ENCODE results near the gene SMIM15. TPM values are rescaled to one million over a fixed set of nuclear protein-coding genes. Genes with fewer than 3 reads are reported as not detected.

Gene SMIM15
- total and polyA plus RNA-seq, 2 of the 13 experiments (the other 11 are each of a cell fraction or from before 2014, with no cell fraction given) = 12.7 to 58.2 TPM

DNA sequence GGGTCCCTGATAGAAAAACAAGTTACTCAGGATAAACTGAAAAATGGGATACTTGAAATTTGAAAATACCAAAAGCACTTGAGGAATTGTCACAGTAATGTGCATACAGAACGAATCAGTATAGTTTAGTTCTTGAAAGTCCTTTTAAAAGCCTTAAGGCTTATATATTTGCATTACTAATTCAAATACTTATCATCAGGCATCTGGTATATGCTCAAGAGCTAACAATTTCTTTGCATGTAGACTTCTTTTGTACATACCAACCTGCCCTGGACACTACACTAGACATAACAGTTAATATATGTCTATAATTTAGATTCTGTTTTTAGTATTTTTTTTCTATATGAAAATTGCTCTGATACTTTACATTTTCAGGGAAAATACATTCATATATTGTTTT lies 43.2 kb downstream of the SMIM15 start:
- Histone ChIP-seq H3K79me2 (ENCODE audit: insufficient read depth, low read length) (no peaks in the 10 kb centered on the region), H3K9me3 (ENCODE audit: low read length) (no peaks in the 10 kb centered on the region), H3K4me3 (replicated peaks in 1 of 3; ENCODE audit: insufficient read depth in 1 of 3, low read depth in 2 of 3, low read length in 3 of 3) (no peak overlapping the region), H2AFZ (ENCODE audit: low read length) (no peak overlapping the region), H3K36me3 (replicated peaks in 1 of 2; ENCODE audit: control insufficient read depth in 1 of 2, insufficient read depth in 2 of 2, low read length in 2 of 2) (no peaks in the 10 kb centered on the region), H3K27me3 (ENCODE audit: control insufficient read depth in 1 of 2, insufficient read depth in 2 of 2, low read length in 2 of 2) (no peaks in the 10 kb centered on the region), H3K27ac (ENCODE audit: extremely low read length, insufficient read depth, low read length) (no peak overlapping the region), H4K20me1 (ENCODE audit: insufficient read depth, low read length) (no peaks in the 10 kb centered on the region), H3K4me2 (ENCODE audit: low read depth, low read length) (no peak overlapping the region), H3K4me1 (ENCODE audit: insufficient read depth, low read length) (peaks cover 8% of the 10 kb centered on the region; the same call in 1 of the 2 replicates), H3K9ac (ENCODE audit: insufficient read depth, low read depth, low read length) (no peak overlapping the region)
- BruUV-seq (replicated peaks) = no TSS peak
- POLR2A ChIA-PET = no interaction called here
- FAIRE-seq (no peak), ATAC-seq (no peak), DNase-seq (ENCODE audit: low spot score) (no peak)
- no peak for TF ChIP-seq RXRB (CRISPR knock-in tag; IDR thresholded peaks at IDR 0.05; ENCODE audit: borderline replicate concordance)
- no peak for TF ChIP-seq HMG20B (CRISPR knock-in tag; conservative IDR thresholded peaks at IDR 0.05)
- no peak for TF ChIP-seq ZNF326 (CRISPR knock-in tag; IDR thresholded peaks at IDR 0.05; ENCODE audit: borderline replicate concordance)
- TF ChIP-seq, protein P1, sequence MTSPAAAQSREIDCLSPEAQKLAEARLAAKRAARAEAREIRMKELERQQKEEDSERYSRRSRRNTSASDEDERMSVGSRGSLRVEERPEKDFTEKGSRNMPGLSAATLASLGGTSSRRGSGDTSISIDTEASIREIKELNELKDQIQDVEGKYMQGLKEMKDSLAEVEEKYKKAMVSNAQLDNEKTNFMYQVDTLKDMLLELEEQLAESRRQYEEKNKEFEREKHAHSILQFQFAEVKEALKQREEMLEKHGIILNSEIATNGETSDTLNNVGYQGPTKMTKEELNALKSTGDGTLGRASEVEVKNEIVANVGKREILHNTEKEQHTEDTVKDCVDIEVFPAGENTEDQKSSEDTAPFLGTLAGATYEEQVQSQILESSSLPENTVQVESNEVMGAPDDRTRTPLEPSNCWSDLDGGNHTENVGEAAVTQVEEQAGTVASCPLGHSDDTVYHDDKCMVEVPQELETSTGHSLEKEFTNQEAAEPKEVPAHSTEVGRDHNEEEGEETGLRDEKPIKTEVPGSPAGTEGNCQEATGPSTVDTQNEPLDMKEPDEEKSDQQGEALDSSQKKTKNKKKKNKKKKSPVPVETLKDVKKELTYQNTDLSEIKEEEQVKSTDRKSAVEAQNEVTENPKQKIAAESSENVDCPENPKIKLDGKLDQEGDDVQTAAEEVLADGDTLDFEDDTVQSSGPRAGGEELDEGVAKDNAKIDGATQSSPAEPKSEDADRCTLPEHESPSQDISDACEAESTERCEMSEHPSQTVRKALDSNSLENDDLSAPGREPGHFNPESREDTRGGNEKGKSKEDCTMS (CRISPR knock-in tag; conservative IDR thresholded peaks at IDR 0.05) = no peak
- TF ChIP-seq, protein P2, sequence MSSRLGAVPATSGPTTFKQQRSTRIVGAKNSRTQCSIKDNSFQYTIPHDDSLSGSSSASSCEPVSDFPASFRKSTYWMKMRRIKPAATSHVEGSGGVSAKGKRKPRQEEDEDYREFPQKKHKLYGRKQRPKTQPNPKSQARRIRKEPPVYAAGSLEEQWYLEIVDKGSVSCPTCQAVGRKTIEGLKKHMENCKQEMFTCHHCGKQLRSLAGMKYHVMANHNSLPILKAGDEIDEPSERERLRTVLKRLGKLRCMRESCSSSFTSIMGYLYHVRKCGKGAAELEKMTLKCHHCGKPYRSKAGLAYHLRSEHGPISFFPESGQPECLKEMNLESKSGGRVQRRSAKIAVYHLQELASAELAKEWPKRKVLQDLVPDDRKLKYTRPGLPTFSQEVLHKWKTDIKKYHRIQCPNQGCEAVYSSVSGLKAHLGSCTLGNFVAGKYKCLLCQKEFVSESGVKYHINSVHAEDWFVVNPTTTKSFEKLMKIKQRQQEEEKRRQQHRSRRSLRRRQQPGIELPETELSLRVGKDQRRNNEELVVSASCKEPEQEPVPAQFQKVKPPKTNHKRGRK (CRISPR knock-in tag; IDR thresholded peaks at IDR 0.05) = no peak
- no peak for TF ChIP-seq MEIS2 (CRISPR knock-in tag; IDR thresholded peaks at IDR 0.05)
- no peak for TF ChIP-seq SETDB1 (CRISPR knock-in tag; IDR thresholded peaks at IDR 0.05; ENCODE audit: borderline replicate concordance)
- no peak for TF ChIP-seq HHEX (CRISPR knock-in tag; IDR thresholded peaks at IDR 0.05)
- no peak for TF ChIP-seq PAWR (CRISPR knock-in tag; IDR thresholded peaks at IDR 0.05; ENCODE audit: borderline replicate concordance)
- TF ChIP-seq RAD21 (CRISPR knock-in tag; IDR thresholded peaks at IDR 0.05) = no peak
- no peak for TF ChIP-seq NFIB (CRISPR knock-in tag; IDR thresholded peaks at IDR 0.05; ENCODE audit: borderline replicate concordance)
- no peak for TF ChIP-seq MZF1 (CRISPR knock-in tag; IDR thresholded peaks at IDR 0.05; ENCODE audit: borderline replicate concordance)
- TF ChIP-seq NFE2L1 (CRISPR knock-in tag; IDR thresholded peaks at IDR 0.05; ENCODE audit: borderline replicate concordance) = no peak
- TF ChIP-seq MAFG (CRISPR knock-in tag; IDR thresholded peaks at IDR 0.05) = no peak
- TF ChIP-seq, protein P3, sequence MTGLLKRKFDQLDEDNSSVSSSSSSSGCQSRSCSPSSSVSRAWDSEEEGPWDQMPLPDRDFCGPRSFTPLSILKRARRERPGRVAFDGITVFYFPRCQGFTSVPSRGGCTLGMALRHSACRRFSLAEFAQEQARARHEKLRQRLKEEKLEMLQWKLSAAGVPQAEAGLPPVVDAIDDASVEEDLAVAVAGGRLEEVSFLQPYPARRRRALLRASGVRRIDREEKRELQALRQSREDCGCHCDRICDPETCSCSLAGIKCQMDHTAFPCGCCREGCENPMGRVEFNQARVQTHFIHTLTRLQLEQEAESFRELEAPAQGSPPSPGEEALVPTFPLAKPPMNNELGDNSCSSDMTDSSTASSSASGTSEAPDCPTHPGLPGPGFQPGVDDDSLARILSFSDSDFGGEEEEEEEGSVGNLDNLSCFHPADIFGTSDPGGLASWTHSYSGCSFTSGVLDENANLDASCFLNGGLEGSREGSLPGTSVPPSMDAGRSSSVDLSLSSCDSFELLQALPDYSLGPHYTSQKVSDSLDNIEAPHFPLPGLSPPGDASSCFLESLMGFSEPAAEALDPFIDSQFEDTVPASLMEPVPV (CRISPR knock-in tag; IDR thresholded peaks at IDR 0.05) = no peak
- TF ChIP-seq PRMT3 (CRISPR knock-in tag; IDR thresholded peaks at IDR 0.05; ENCODE audit: borderline replicate concordance, low read depth) = no peak
- TF ChIP-seq, protein P4, sequence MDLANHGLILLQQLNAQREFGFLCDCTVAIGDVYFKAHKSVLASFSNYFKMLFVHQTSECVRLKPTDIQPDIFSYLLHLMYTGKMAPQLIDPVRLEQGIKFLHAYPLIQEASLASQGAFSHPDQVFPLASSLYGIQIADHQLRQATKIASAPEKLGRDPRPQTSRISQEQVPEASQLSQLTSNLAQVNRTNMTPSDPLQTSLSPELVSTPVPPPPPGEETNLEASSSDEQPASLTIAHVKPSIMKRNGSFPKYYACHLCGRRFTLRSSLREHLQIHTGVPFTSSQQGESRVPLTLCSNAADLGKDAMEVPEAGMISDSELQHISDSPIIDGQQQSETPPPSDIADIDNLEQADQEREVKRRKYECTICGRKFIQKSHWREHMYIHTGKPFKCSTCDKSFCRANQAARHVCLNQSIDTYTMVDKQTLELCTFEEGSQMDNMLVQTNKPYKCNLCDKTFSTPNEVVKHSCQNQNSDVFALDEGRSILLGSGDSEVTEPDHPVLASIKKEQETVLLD (CRISPR knock-in tag; IDR thresholded peaks at IDR 0.05; ENCODE audit: low read depth) = no peak
- 96% methylated on average over 1 of the region's 1 CpG for WGBS (ENCODE audit: low lambda C conversion rate)
- intact Hi-C loops (cut with micrococcal nuclease; ENCODE audit: unreplicated experiment) (no loop called here), in situ Hi-C loops (cut with HindIII; ENCODE audit: extremely low pct_ligation_motif_present, low pct_unique_long_range_greater_than_20kb) (no loop called here)
- CTCF ChIA-PET (ENCODE audit: low intra/inter-chr PET ratio, low total read pairs) = no interaction called here
